ENCODE measurements around the gene ARMCX1. TPM values are rescaled to one million over a fixed set of nuclear protein-coding genes. Genes with fewer than 3 reads are reported as not detected.
"Not testable (repeated sequence)": the region's sequence is repeated elsewhere in the genome, so short reads cannot be mapped to it uniquely, and the experiment has no call there.

ARMCX1 gene
- total RNA-seq (2022), result not detected in 2 replicates
- Bru-seq, nascent RNA, result not detected
- not detected for BruChase-seq, experiment 1, labeled RNA remaining after a 2-hour chase
- BruChase-seq, experiment 2, labeled RNA remaining after a 6-hour chase, result not detected
- long read RNA-seq, result 0 reads

- no peak within 1 kb of the TSS for H3K4me3 ChIP-seq (ENCODE audit: low read depth, low read length)
- no peaks in the 10 kb centered on the region for H3K36me3 Mint-ChIP-seq (ENCODE audit: insufficient read depth, unreplicated experiment)
- intact Hi-C loops (cut with micrococcal nuclease; ENCODE audit: unreplicated experiment), result no loop called here
- no peaks in the 10 kb centered on the region for H3K4me1 ChIP-seq
- no peak for TF ChIP-seq CTCF (IDR thresholded peaks at IDR 0.05; ENCODE audit: insufficient read depth in 1 of 2, low read depth in 1 of 2, low read length in 1 of 2, severe bottlenecking in 1 of 2, unreplicated experiment in 1 of 2)
- H3K4me3 Mint-ChIP-seq (ENCODE audit: unreplicated experiment), result no peak within 1 kb of the TSS
- H3K27ac Mint-ChIP-seq (ENCODE audit: unreplicated experiment), result no peak within 1 kb of the TSS
- H3K9me3 Mint-ChIP-seq (ENCODE audit: unreplicated experiment), result no peaks in the 10 kb centered on the region
- POLR2A ChIA-PET, result no interaction called here
- no peaks in the 10 kb centered on the region for H3K36me3 ChIP-seq (ENCODE audit: control insufficient read depth, insufficient read depth, low read length)
- H3K9me3 ChIP-seq, result no peaks in the 10 kb centered on the region
- H3K4me1 Mint-ChIP-seq (ENCODE audit: low read depth, unreplicated experiment), result no peaks in the 10 kb centered on the region
- H3K27me3 ChIP-seq (replicated peaks; ENCODE audit: control insufficient read depth, insufficient read depth, low read length), result no peaks in the 10 kb centered on the region
- no peaks in the 10 kb centered on the region for H3K27me3 Mint-ChIP-seq (ENCODE audit: insufficient read depth, unreplicated experiment)
- CTCF ChIA-PET, result no interaction called here
- no peak for DNase-seq
- no TSS peak for BruUV-seq (replicated peaks)
Measured at GRCh38 chrX:101550362-101550750, at the start of gene ARMCX1. TSS of gene ARMCX1 (plus strand) at chrX:101550547. CDS start at chrX:101552931, 2,384 bp downstream.

- POLR2A ChIA-PET; CTCF ChIA-PET; H3K36me3 ChIP-seq (ENCODE audit: control insufficient read depth, insufficient read depth, low read length); DNase-seq; H3K9me3 ChIP-seq; BruUV-seq (replicated peaks); H3K27me3 ChIP-seq (replicated peaks; ENCODE audit: control insufficient read depth, insufficient read depth, low read length); H3K36me3 Mint-ChIP-seq (ENCODE audit: insufficient read depth, unreplicated experiment); H3K27ac Mint-ChIP-seq (ENCODE audit: unreplicated experiment); H3K9me3 Mint-ChIP-seq (ENCODE audit: unreplicated experiment); H3K4me1 Mint-ChIP-seq (ENCODE audit: low read depth, unreplicated experiment); intact Hi-C loops (cut with micrococcal nuclease; ENCODE audit: unreplicated experiment); H3K4me3 Mint-ChIP-seq (ENCODE audit: unreplicated experiment); H3K4me1 ChIP-seq; H3K4me3 ChIP-seq (ENCODE audit: low read depth, low read length); H3K27me3 Mint-ChIP-seq (ENCODE audit: insufficient read depth, unreplicated experiment): not testable (repeated sequence)
Measured at GRCh38 chrX:101502929-101503328, 47.4 kb upstream of the ARMCX1 start.

GRCh38 chrX:101507372-101507771, 43.0 kb upstream of the ARMCX1 start:
- Histone ChIP-seq H3K9me3 (no peaks in the 10 kb centered on the region), H3K27me3 (replicated peaks; ENCODE audit: control insufficient read depth, insufficient read depth, low read length) (no peaks in the 10 kb centered on the region), H3K4me3 (ENCODE audit: low read depth, low read length) (no peak overlapping the region), H3K4me1 (no peaks in the 10 kb centered on the region), H3K36me3 (ENCODE audit: control insufficient read depth, insufficient read depth, low read length) (no peaks in the 10 kb centered on the region)
- BruUV-seq (replicated peaks), result no TSS peak
- TF ChIP-seq CTCF (IDR thresholded peaks at IDR 0.05; ENCODE audit: insufficient read depth in 1 of 2, low read depth in 1 of 2, low read length in 1 of 2, severe bottlenecking in 1 of 2, unreplicated experiment in 1 of 2), result no peak
- no peaks in the 10 kb centered on the region for H3K36me3 Mint-ChIP-seq (ENCODE audit: insufficient read depth, unreplicated experiment)
- ChIA-PET POLR2A (no interaction called here), CTCF (no interaction called here)
- peaks cover 2% of the 10 kb centered on the region for H3K27me3 Mint-ChIP-seq (ENCODE audit: insufficient read depth, unreplicated experiment)
- H3K9me3 Mint-ChIP-seq (ENCODE audit: unreplicated experiment), result no peaks in the 10 kb centered on the region
- no peak for DNase-seq
- H3K4me3 Mint-ChIP-seq (ENCODE audit: unreplicated experiment), result no peak overlapping the region
- intact Hi-C loops (cut with micrococcal nuclease; ENCODE audit: unreplicated experiment), result no loop called here
- H3K4me1 Mint-ChIP-seq (ENCODE audit: low read depth, unreplicated experiment), result no peaks in the 10 kb centered on the region
- H3K27ac Mint-ChIP-seq (ENCODE audit: unreplicated experiment), result no peak overlapping the region

GRCh38 chrX:101507986-101508385, 42.4 kb upstream of the ARMCX1 start:
- Mint-ChIP-seq H3K4me1 (ENCODE audit: low read depth, unreplicated experiment) (no peaks in the 10 kb centered on the region), H3K27me3 (ENCODE audit: insufficient read depth, unreplicated experiment) (peaks cover 2% of the 10 kb centered on the region), H3K4me3 (ENCODE audit: unreplicated experiment) (no peak overlapping the region), H3K36me3 (ENCODE audit: insufficient read depth, unreplicated experiment) (no peaks in the 10 kb centered on the region), H3K27ac (ENCODE audit: unreplicated experiment) (no peak overlapping the region), H3K9me3 (ENCODE audit: unreplicated experiment) (no peaks in the 10 kb centered on the region)
- ChIA-PET POLR2A (no interaction called here), CTCF (no interaction called here)
- no peak for TF ChIP-seq CTCF (IDR thresholded peaks at IDR 0.05; ENCODE audit: insufficient read depth in 1 of 2, low read depth in 1 of 2, low read length in 1 of 2, severe bottlenecking in 1 of 2, unreplicated experiment in 1 of 2)
- no peaks in the 10 kb centered on the region for H3K9me3 ChIP-seq
- intact Hi-C loops (cut with micrococcal nuclease; ENCODE audit: unreplicated experiment), result no loop called here
- H3K36me3 ChIP-seq (ENCODE audit: control insufficient read depth, insufficient read depth, low read length), result no peaks in the 10 kb centered on the region
- no peak for DNase-seq
- BruUV-seq (replicated peaks), result no TSS peak
- H3K4me3 ChIP-seq (ENCODE audit: low read depth, low read length), result no peak overlapping the region
- H3K27me3 ChIP-seq (replicated peaks; ENCODE audit: control insufficient read depth, insufficient read depth, low read length), result no peaks in the 10 kb centered on the region
- no peaks in the 10 kb centered on the region for H3K4me1 ChIP-seq

All from Caco-2 (cell line).